Transverse colon (tissue), 4 donors: ENCODE measurements around the gene PARP16. TPM values are rescaled to one million over a fixed set of nuclear protein-coding genes. Genes with fewer than 3 reads are reported as not detected.

ENCODE experiments used
- DNase-seq: peaks from one replicate; pipeline ENCODE4 v3.0.0-alpha.2; 2019
- H3K27ac ChIP-seq, 4 donors: fragments of 200-600 bp; sonication (generic); 2 replicates each; pipeline ENCODE4 v1.5.1; 2016 to 2018; ENCODE audit warnings: inconsistent platforms in 4 of 4
- H3K27me3 ChIP-seq: fragments of 200-600 bp; sonication (generic); 2 replicates; pipeline ENCODE4 v1.5.1; 2017; ENCODE audit warnings: inconsistent platforms
- H3K36me3 ChIP-seq, 4 donors: fragments of 200-600 bp; sonication (generic); 2 replicates each; pipeline ENCODE4 v1.5.1; 2017 to 2019; ENCODE audit warnings: inconsistent platforms in 4 of 4
- H3K4me1 ChIP-seq, 4 donors: fragments of 200-600 bp; sonication (generic); 2 replicates each; pipeline ENCODE4 v1.5.1; 2017 to 2020; ENCODE audit warnings: inconsistent platforms in 4 of 4
- H3K4me3 ChIP-seq, 4 donors: fragments of 200-600 bp; sonication (generic); 1 replicate in 1 of 4; 2 replicates in 3 of 4; pipeline versions ENCODE4 v1.5.1 to v1.6.1; 2017 to 2019; ENCODE audit warnings: inconsistent platforms in 4 of 4
- H3K9me3 ChIP-seq, 2 donors: fragments of 200-600 bp; sonication (generic); 2 replicates each; pipeline ENCODE4 v1.5.1; 2017 to 2019; ENCODE audit warnings: inconsistent platforms in 2 of 2
- EP300 ChIP-seq: sonication (generic); formaldehyde crosslinking; IDR thresholded peaks from one replicate; pipeline ENCODE4 v1.6.1; 2017; ENCODE audit warnings: antibody characterized with exemption, low read depth
- POLR2A ChIP-seq: fragments of 450-650 bp; IDR thresholded peaks from one replicate; pipeline ENCODE4 v1.6.1; 2016; ENCODE audit warnings: antibody characterized with exemption, mild to moderate bottlenecking, moderate library complexity
- POLR2AphosphoS5 ChIP-seq, 3 donors: sonication (generic); formaldehyde crosslinking; IDR thresholded peaks; one replicate each; pipeline ENCODE4 v1.6.1; 2016; ENCODE audit warnings: antibody characterized with exemption in 3 of 3
- WGBS, 2 donors: methylation state at CpG; one replicate each; pipeline ENCODE4 v1.1.5; 2018; ENCODE audit warnings: low coverage in 1 of 2; 5-methylcytosine and 5-hydroxymethylcytosine counted together
- in situ Hi-C, 4 donors: fragments of 200-750 bp; cut with MboI; loops; one replicate each; pipeline versions ENCODE4 v1.15.0 to v1.15.1; 2017; ENCODE audit warnings: low sequenced_read_pairs in 3 of 4, low pct_ligation_motif_present in 1 of 4, low pct_unique_long_range_greater_than_20kb in 1 of 4
- intact Hi-C: fragments of 100-400 bp; cut with DNase I; formaldehyde crosslinking; loops from one replicate; pipeline ENCODE4 v1.15.1; 2023; ENCODE audit warnings: low total_unique reads
- total RNA-seq, 4 donors: library from RNA; depleted of rRNA; stranded (reverse); fragments of >200 nt; gene quantifications; one replicate each; pipeline ENCODE4 v1.1.0, GENCODE V29; 2016
- TF ChIP-seq, protein P1 (sequence below), 5 experiments: fragments of 200-600 bp in 3 of 5; fragments of 450-650 bp in 2 of 5; sonication (generic) in 3 of 5; IDR thresholded peaks; 1 replicate in 2 of 5; 2 replicates in 3 of 5; pipeline ENCODE4 v1.5.1; 2016 to 2017; ENCODE audit warnings: antibody characterized with exemption in 5 of 5, inconsistent platforms in 3 of 5, mild to moderate bottlenecking in 2 of 5, moderate library complexity in 1 of 5

PARP16 gene
- total RNA-seq, 4 donors from 2014 or later: 4.6 to 11.5 (median 7.5) TPM

DNA sequence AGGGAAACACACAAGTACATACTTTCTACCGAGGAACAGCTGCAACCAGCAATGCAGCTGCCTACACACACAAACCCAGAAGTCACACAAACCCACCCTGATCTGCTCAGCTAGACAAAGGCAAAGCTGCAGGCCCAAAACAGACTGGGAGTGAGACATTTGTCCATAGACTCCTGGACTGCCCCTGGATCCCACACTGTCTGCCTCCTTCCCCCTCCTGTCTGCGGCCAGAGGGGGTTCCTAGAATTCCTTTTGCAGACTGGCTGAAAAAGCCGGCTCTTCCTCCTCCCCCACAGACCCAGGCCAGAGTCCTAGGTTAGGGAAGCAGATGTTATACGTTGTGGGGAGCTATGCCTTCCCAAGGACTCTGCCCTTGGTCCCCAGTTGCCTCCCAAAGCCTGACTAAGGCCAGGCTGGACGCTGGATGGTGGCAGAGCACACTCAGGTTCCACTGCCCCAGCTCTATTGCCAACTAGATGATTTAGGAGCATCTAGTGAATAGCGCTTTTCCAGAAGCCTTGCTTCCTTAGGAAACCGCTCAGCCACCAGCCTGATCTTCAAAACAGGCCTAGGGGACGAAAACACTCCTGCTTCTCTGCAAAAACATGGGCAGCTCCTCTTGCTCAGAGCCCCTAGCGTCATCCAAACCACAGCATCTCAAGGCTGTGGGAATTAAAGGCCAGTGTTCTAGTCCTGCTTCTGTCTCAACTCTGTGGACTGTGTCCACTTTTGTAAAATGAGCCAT is 38.0 kb downstream of the PARP16 start:
- H3K4me1 ChIP-seq: peaks cover 0 to 5% (median 2%) of the 10 kb centered on the region in 4 donors
- H3K4me3 ChIP-seq: no peak overlapping the region
- no peak for DNase-seq
- no peak for TF ChIP-seq POLR2A
- no peak for TF ChIP-seq POLR2AphosphoS5 (IDR thresholded peaks at IDR 0.05)
- TF ChIP-seq, protein P1, sequence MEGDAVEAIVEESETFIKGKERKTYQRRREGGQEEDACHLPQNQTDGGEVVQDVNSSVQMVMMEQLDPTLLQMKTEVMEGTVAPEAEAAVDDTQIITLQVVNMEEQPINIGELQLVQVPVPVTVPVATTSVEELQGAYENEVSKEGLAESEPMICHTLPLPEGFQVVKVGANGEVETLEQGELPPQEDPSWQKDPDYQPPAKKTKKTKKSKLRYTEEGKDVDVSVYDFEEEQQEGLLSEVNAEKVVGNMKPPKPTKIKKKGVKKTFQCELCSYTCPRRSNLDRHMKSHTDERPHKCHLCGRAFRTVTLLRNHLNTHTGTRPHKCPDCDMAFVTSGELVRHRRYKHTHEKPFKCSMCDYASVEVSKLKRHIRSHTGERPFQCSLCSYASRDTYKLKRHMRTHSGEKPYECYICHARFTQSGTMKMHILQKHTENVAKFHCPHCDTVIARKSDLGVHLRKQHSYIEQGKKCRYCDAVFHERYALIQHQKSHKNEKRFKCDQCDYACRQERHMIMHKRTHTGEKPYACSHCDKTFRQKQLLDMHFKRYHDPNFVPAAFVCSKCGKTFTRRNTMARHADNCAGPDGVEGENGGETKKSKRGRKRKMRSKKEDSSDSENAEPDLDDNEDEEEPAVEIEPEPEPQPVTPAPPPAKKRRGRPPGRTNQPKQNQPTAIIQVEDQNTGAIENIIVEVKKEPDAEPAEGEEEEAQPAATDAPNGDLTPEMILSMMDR (IDR thresholded peaks at IDR 0.05): no peak
- TF ChIP-seq EP300: no peak
- peak overlapping the region; percentile 0 to 72 (median 39) for H3K27ac ChIP-seq
- H3K27me3 ChIP-seq: no peaks in the 10 kb centered on the region
- no peaks in the 10 kb centered on the region for H3K9me3 ChIP-seq
- in situ Hi-C loops (no loop called here), intact Hi-C loops (no loop called here)
- 70% methylated on average over 9 of the region's 9 CpGs; no CpG with 5 or more reads in 1 of the 2 donors for WGBS, 2 donors
- H3K36me3 ChIP-seq: no peaks in the 10 kb centered on the region

DNA sequence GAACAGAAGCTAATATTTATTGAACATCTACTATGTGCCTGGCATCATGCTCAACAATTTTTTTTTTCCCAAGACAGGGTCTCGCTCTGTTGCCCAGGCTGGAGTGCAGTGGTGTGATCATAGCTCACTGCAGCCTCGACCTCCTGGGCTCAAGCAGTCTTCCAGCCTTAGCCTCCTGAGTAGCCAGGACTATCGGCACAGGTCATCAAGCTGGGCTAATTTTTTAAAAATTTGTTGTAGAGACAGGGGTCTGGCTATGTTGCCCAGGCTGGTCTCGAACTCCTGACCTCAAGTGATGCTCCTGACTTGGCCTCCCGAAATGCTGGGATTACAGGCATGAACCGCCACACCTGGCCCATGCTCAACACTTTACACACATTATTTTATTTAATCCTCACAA is 39.7 kb downstream of the PARP16 start:
- no peak for DNase-seq
- in situ Hi-C loops: no loop called here
- no peaks in the 10 kb centered on the region for H3K9me3 ChIP-seq
- H3K36me3 ChIP-seq: no peaks in the 10 kb centered on the region
- no peaks in the 10 kb centered on the region for H3K27me3 ChIP-seq
- peak overlapping the region in 1 of 4 donors; percentile 69 for H3K27ac ChIP-seq
- intact Hi-C loops: no loop called here
- TF ChIP-seq EP300 (no peak), POLR2A (no peak), POLR2AphosphoS5 (IDR thresholded peaks at IDR 0.05) (no peak)
- TF ChIP-seq, protein P1 (IDR thresholded peaks at IDR 0.05): no peak
- no peak overlapping the region for H3K4me3 ChIP-seq
- 93% methylated on average over 6 of the region's 6 CpGs; no CpG with 5 or more reads in 1 of the 2 donors for WGBS, 2 donors
- H3K4me1 ChIP-seq: peaks cover 0 to 5% (median 2%) of the 10 kb centered on the region in 4 donors

DNA sequence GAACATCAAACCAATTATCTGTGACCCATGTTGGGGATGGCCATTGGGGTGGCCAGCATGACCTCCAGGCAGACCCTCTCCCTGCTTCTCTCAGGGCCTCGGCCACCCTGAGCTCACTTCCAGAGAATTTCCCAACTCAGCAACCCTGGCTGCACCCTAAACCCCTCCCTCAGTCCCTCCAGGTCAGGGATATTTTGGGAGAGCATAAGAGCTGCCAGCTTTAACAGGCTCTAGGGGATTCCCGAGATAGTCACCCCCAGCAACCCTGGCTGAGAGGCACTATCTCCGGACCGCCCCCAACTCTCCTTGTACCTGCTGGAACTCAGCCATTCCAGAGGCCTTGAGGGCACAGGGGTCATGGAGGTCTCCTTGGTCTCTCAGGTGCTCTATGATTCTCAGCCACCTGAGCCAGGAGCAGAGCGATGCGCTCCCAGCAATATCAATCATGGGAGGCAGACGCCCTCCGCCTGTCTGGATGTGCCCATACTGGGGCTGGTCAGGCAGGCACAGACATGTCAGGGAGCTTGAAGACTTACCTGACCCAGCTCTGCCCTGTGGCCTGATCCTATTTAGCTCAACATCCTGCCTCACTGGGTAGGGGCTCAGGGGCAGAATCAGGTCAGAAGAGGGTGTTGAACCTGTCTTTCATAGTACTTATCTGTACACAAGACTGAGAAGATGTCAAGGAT is 40.5 kb downstream of the PARP16 start:
- Histone ChIP-seq H3K9me3 (no peaks in the 10 kb centered on the region), H3K27ac (peak overlapping the region; percentile 42 to 69 (median 56)), H3K36me3 (no peaks in the 10 kb centered on the region), H3K4me3 (no peak overlapping the region), H3K4me1 (peaks cover 0 to 5% (median 2%) of the 10 kb centered on the region in 4 donors), H3K27me3 (no peaks in the 10 kb centered on the region)
- in situ Hi-C loops: no loop called here
- DNase-seq: no peak
- 93% methylated on average over 8 of the region's 8 CpGs; no CpG with 5 or more reads in 1 of the 2 donors for WGBS, 2 donors
- intact Hi-C loops: no loop called here
- TF ChIP-seq, protein P1 (IDR thresholded peaks at IDR 0.05): no peak
- TF ChIP-seq POLR2AphosphoS5 (IDR thresholded peaks at IDR 0.05) (no peak), EP300 (no peak), POLR2A (no peak)

DNA sequence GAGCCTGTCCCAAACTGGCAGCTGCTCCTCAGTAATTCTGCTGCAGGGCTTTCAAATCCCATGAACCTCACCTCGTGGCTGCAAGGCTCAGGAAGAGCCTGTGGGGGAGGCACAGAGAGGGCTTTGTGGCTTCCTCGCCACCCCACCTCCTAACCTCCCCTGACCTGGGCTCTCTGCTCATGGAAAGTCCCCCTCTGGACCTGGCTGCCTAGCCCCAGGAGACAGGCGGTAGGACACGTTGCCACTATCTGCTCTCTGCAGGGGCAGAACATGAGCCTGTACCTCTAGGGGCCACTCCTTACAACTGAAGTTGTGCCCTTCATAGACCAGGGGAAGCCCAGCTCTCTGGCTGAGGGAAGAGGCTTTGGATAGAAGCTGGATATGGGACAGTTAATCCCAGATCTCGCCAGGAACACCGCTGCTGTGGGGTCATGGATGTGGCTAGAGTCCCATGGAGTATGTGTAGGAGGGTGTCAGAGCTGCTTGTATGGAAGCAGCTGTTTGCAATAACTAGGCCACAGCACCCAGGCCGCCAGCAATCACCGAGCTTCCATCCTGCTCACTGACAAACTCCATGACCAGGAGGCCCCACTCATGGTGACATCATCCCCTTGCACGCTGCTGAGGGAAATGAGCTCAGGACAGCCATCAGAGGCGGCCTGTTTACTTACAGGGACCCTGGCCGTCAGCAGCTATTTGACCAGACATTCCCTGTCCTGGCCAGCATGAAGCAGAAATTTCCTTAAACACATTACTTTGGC is 41.4 kb downstream of the PARP16 start:
- WGBS, 2 donors: 85% methylated on average over 11 of the region's 11 CpGs; no CpG with 5 or more reads in 1 of the 2 donors
- peak; percentile 34 for DNase-seq
- Histone ChIP-seq H3K4me1 (peaks cover 0 to 5% (median 2%) of the 10 kb centered on the region in 4 donors), H3K36me3 (no peaks in the 10 kb centered on the region), H3K27me3 (no peaks in the 10 kb centered on the region), H3K4me3 (no peak overlapping the region), H3K9me3 (no peaks in the 10 kb centered on the region), H3K27ac (peak overlapping the region; percentile 42 to 69 (median 56))
- intact Hi-C loops (no loop called here), in situ Hi-C loops (no loop called here)
- no peak for TF ChIP-seq EP300
- TF ChIP-seq POLR2A: no peak
- TF ChIP-seq, protein P1 (IDR thresholded peaks at IDR 0.05): no peak
- no peak for TF ChIP-seq POLR2AphosphoS5 (IDR thresholded peaks at IDR 0.05)
